HEK293T (cell line): ENCODE measurements around the gene MGMT.

Experiments used
- CTCF ChIA-PET: fragments of 350-600 bp; formaldehyde crosslinking; extraction: SDS; loops from one replicate; lab custom pipeline; 2021; ENCODE audit warnings: antibody characterized with exemption, inconsistent platforms; lab: Yijun Ruan, JAX
- POLR2A ChIA-PET: fragments of 350-600 bp; formaldehyde crosslinking; extraction: SDS; loops from one replicate; lab custom pipeline; 2020; ENCODE audit warnings: antibody characterized with exemption, inconsistent platforms; lab: Yijun Ruan, JAX
- DNase-seq: peaks from one replicate; pipeline ENCODE4 v3.0.0; 2012; ENCODE audit warnings: mixed read lengths; ENCODE audit errors: extremely low spot score
- ARNT ChIP-seq: fragments of 450-650 bp; IDR thresholded peaks from 2 replicates; pipeline ENCODE4 v1.6.1; 2017; ENCODE audit warnings: mild to moderate bottlenecking
- BHLHE40 ChIP-seq: fragments of 450-650 bp; IDR thresholded peaks from 2 replicates; pipeline ENCODE4 v1.6.1; 2016; ENCODE audit warnings: mild to moderate bottlenecking, moderate library complexity, borderline replicate concordance
- CTBP1 ChIP-seq: fragments of 450-650 bp; IDR thresholded peaks from 2 replicates; pipeline ENCODE4 v1.6.1; 2016; ENCODE audit warnings: borderline replicate concordance
- ELF4 ChIP-seq: fragments of 450-650 bp; IDR thresholded peaks from 2 replicates; pipeline ENCODE4 v1.6.1; 2017; ENCODE audit warnings: antibody characterized with exemption
- FOXA1 ChIP-seq: fragments of 450-650 bp; IDR thresholded peaks from 2 replicates; pipeline ENCODE4 v1.6.1; 2016; ENCODE audit warnings: mild to moderate bottlenecking
- FOXK2 ChIP-seq: fragments of 450-650 bp; IDR thresholded peaks from 2 replicates; pipeline ENCODE4 v1.6.1; 2016; ENCODE audit warnings: mild to moderate bottlenecking
- FOXM1 ChIP-seq: fragments of 450-650 bp; IDR thresholded peaks from 2 replicates; pipeline ENCODE4 v1.6.1; 2017; ENCODE audit warnings: mild to moderate bottlenecking, borderline replicate concordance
- HDGF ChIP-seq: fragments of 450-650 bp; IDR thresholded peaks from 2 replicates; pipeline ENCODE4 v1.6.1; 2017; ENCODE audit warnings: antibody characterized with exemption, borderline replicate concordance
- L3MBTL2 ChIP-seq: fragments of 450-650 bp; conservative IDR thresholded peaks from 2 replicates; pipeline ENCODE4 v1.6.1; 2016; ENCODE audit warnings: mild to moderate bottlenecking
- LEF1 ChIP-seq: fragments of 450-650 bp; IDR thresholded peaks from 2 replicates; pipeline ENCODE4 v1.6.1; 2017; ENCODE audit warnings: mild to moderate bottlenecking, borderline replicate concordance
- NFRKB ChIP-seq: fragments of 450-650 bp; IDR thresholded peaks from 2 replicates; pipeline ENCODE4 v1.6.1; 2016; ENCODE audit warnings: mild to moderate bottlenecking, moderate library complexity
- PKNOX1 ChIP-seq: fragments of 450-650 bp; IDR thresholded peaks from 2 replicates; pipeline ENCODE4 v1.6.1; 2016
- SP1 ChIP-seq: fragments of 450-650 bp; IDR thresholded peaks from 2 replicates; pipeline ENCODE4 v1.6.1; 2017
- SUZ12 ChIP-seq: fragments of 450-650 bp; IDR thresholded peaks from 2 replicates; pipeline ENCODE4 v1.6.1; 2016; ENCODE audit warnings: mild to moderate bottlenecking
- TARDBP ChIP-seq: fragments of 450-650 bp; IDR thresholded peaks from 2 replicates; pipeline ENCODE4 v1.6.1; 2016
- ZNF384 ChIP-seq: fragments of 450-650 bp; IDR thresholded peaks from 2 replicates; pipeline ENCODE4 v1.6.1; 2016

MGMT gene

GRCh38 chr10:129683519-129683918 is 216.5 kb downstream of the MGMT start:
- TF ChIP-seq ZNF384 (no peak), FOXA1 (no peak), NFRKB (no peak), SP1 (no peak), PKNOX1 (no peak), FOXK2 (no peak), BHLHE40 (no peak), HDGF (no peak), TARDBP (no peak), FOXM1 (no peak), SUZ12 (no peak), LEF1 (no peak), ELF4 (no peak), CTBP1 (no peak), L3MBTL2 (no peak), ARNT (no peak)
- no peak for DNase-seq
- CTCF ChIA-PET, result no interaction called here
- POLR2A ChIA-PET, result no interaction called here

- TF ChIP-seq L3MBTL2 (no peak), FOXA1 (no peak), ZNF384 (no peak), TARDBP (no peak), NFRKB (no peak), BHLHE40 (no peak), ARNT (no peak), SP1 (no peak), LEF1 (no peak)
- ChIA-PET POLR2A (no interaction called here), CTCF (no interaction called here)
- DNase-seq, result no peak
Observed at GRCh38 chr10:129683920-129684319, 216.9 kb downstream of the MGMT start.

- no peak for TF ChIP-seq ARNT
- no peak for TF ChIP-seq BHLHE40
- no peak for TF ChIP-seq PKNOX1
- no peak for TF ChIP-seq LEF1
- no peak for TF ChIP-seq ZNF384
- TF ChIP-seq FOXM1, result no peak
- TF ChIP-seq SP1, result no peak
- TF ChIP-seq FOXA1, result no peak
- no peak for TF ChIP-seq TARDBP
- TF ChIP-seq L3MBTL2, result no peak
- ChIA-PET POLR2A (no interaction called here), CTCF (interaction anchor here (0.6 kb wide), 1 partner anchor 691 kb away, joined by 4 read pairs; no protein-coding TSS in a partner anchor)
- DNase-seq, result no peak
Observed at GRCh38 chr10:129685271-129685670, 218.2 kb downstream of the MGMT start.

GRCh38 chr10:129689671-129690071 is 222.6 kb downstream of the MGMT start:
- DNase-seq, result no peak
- ChIA-PET CTCF (no interaction called here), POLR2A (no interaction called here)
- no peak for TF ChIP-seq NFRKB
- no peak for TF ChIP-seq PKNOX1
- no peak for TF ChIP-seq SUZ12
- TF ChIP-seq BHLHE40, result no peak

- ChIA-PET CTCF (no interaction called here), POLR2A (no interaction called here)
Observed at GRCh38 chr10:129690248-129691070, 223.4 kb downstream of the MGMT start.

More at GRCh38 chr10:129690248-129691070, 223.4 kb downstream of the MGMT start:
- no peak for DNase-seq
- TF ChIP-seq LEF1 (no peak), ELF4 (no peak), SP1 (no peak), PKNOX1 (no peak), NFRKB (no peak), CTBP1 (no peak), TARDBP (no peak), L3MBTL2 (no peak), ZNF384 (no peak), FOXA1 (no peak), ARNT (no peak), FOXM1 (no peak), FOXK2 (no peak), SUZ12 (no peak)
